Measurements from ENCODE around the gene NOXA1. TPM values are rescaled to one million over a fixed set of nuclear protein-coding genes. Genes with fewer than 3 reads are reported as not detected.

Gene NOXA1
- total and polyA plus RNA-seq, 8 donors = 6.6 to 45.5 (median 12.6) TPM

DNA sequence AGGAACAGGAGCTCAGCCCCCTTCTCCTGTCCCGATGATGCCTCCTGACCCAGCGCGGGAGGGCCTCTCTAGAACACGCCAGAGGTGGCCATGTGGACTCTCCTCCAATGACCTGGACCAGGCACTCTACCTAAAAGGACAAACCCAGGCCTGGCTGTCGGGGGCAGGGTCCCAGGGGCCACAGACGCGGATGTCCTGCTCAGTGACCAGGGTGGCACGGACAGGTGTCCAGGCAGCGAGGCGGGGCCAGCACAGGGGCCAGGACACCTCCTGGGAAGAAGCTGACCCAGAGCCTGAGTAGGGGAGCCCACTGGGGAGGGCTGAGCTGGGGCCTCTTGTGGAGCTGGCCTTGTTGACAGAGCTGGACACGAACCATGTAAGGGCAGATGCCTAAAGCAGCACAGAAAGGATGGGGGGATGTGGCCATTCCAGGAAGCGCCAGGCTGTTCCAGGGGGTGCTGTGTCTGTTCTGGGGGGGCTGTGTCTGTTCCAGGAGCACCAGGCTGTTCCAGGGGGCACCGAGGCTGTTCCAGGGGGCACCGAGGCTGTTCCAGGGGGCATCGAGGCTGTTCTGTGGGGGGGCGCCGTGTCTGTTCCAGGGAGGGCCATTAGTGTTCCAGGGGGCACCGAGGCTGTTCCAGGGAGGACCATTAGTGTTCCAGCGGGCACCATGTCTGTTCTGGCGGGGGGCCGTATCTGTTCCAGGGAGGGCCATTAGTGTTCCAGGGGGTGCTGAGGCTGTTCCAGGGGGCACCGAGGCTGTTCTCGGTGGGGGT is 30.8 kb upstream of the NOXA1 start:
- Histone ChIP-seq H3K4me3 (no peak overlapping the region), H3K27ac (no peak overlapping the region), H3K9me3 (no peaks in the 10 kb centered on the region), H3K4me1 (no peaks in the 10 kb centered on the region), H3K36me3 (no peaks in the 10 kb centered on the region), H3K27me3 (no peaks in the 10 kb centered on the region)
- FAIRE-seq = no peak
- no peak for ATAC-seq
- 94 to 96% methylated on average over 21 to 23 of the region's 23 CpGs for WGBS, 2 donors
- DNase-seq = peak in 1 of 6 donors; percentile 58
- intact Hi-C loops (cut with DNase I) = no loop called here
- TF ChIP-seq, protein P1, sequence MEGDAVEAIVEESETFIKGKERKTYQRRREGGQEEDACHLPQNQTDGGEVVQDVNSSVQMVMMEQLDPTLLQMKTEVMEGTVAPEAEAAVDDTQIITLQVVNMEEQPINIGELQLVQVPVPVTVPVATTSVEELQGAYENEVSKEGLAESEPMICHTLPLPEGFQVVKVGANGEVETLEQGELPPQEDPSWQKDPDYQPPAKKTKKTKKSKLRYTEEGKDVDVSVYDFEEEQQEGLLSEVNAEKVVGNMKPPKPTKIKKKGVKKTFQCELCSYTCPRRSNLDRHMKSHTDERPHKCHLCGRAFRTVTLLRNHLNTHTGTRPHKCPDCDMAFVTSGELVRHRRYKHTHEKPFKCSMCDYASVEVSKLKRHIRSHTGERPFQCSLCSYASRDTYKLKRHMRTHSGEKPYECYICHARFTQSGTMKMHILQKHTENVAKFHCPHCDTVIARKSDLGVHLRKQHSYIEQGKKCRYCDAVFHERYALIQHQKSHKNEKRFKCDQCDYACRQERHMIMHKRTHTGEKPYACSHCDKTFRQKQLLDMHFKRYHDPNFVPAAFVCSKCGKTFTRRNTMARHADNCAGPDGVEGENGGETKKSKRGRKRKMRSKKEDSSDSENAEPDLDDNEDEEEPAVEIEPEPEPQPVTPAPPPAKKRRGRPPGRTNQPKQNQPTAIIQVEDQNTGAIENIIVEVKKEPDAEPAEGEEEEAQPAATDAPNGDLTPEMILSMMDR (IDR thresholded peaks at IDR 0.05) = no peak

DNA sequence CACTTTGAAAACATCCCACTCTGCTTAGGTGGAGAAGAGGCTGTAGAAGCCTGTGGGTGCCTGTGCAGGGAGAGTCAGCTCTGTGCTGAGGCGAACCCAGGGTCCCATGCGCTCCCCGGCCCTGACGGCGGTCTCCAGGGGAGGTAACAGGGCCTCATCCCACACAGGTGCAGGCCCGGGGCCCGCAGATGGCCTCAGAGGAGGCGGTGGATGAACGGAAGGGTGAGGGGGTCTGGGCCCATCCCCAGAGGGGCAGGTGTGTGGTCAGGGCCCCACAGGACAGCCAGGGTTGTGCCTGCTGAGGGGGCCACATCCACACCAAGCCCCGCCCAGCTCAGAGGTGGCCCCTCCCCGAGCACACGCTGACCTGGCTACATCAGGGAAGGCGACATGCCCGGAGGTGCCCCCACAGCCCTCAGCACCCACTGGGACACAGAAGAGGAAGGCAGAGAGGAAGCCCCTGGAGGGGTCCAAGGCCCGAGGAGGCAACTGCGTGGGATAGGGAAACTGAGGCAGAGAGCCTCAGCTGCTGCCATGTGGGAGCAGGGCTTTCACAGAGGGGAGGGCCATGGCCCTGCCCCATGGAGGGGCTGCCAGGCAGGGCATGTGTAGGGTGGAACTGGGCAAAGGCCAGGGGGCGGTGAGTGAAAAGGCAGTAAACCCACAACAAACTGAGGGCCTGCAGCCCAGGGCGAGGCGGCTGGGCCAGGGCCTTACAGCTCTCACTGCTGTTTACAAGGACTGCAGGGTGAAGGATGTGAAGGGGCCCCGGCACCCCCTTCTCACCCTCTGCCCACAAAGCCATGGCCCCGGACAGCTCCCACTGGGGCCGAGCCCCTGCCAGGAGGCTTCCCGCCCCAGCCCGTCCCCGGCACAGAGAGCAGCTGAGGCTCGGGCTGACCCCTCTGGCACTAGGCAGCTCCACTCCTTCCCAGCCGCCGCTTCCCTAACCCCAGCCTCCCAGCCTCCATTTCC is 29.7 kb upstream of the NOXA1 start:
- 93 to 97% methylated on average over 24 to 28 of the region's 28 CpGs for WGBS, 2 donors
- no peak for FAIRE-seq

DNA sequence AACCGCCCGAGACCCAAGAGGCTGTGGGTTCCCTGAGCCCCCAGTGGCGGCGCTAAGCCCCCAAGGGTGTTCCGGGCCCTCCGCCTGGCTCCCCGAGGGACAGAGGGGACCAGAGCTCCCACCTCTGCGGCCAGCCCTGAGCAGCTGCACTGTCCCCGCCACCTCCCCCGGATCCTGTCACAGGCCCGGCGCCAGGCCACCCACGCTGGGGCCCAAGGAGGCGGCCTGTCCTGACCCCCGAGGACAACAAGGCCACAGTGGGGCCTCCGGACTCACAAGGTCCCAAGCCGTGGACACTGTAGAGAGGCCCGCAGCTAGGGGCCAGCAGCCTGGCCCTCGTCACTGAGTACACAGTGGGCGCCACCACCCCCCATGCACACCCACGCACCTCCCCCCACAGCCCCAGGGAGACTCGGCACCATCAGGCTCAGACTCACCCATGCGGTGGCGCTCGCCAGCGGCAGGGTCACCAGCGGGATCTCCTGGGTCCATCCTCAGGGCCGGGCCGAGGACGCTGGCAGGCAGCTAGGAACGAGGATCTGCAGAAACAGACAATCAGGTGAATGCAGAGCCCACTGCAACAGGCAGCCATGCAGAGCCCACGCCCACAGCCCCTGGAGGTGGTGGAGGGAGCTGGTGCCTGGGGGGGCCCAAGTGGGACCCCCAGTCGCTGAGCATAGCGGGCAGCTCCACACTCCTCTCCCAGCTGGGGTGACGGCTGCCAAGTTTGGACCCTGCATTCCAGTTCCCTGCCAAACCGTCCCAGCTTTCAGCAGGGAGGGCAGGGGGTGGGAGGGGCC is 28.1 kb upstream of the NOXA1 start:
- DNase-seq (peak in 2 of 6 donors; percentile 35 to 72), FAIRE-seq (no peak), ATAC-seq (no peak)
- H3K27me3 ChIP-seq = no peaks in the 10 kb centered on the region
- TF ChIP-seq, protein P1 (IDR thresholded peaks at IDR 0.05) = no peak
- H3K36me3 ChIP-seq = no peaks in the 10 kb centered on the region
- no peaks in the 10 kb centered on the region for H3K4me1 ChIP-seq
- H3K4me3 ChIP-seq = no peak overlapping the region
- intact Hi-C loops (cut with DNase I) = no loop called here
- 92 to 93% methylated on average over 36 of the region's 36 CpGs for WGBS, 2 donors
- no peak overlapping the region for H3K27ac ChIP-seq
- H3K9me3 ChIP-seq = no peaks in the 10 kb centered on the region

More for the DNA sequence above, 29.7 kb upstream of the NOXA1 start:
- H3K27ac ChIP-seq = no peak overlapping the region
- TF ChIP-seq, protein P1 (IDR thresholded peaks at IDR 0.05) = no peak
- DNase-seq (peak in 2 of 6 donors; percentile 30 to 70), ATAC-seq (no peak)
- H3K36me3 ChIP-seq = no peaks in the 10 kb centered on the region
- H3K9me3 ChIP-seq = no peaks in the 10 kb centered on the region
- no peaks in the 10 kb centered on the region for H3K4me1 ChIP-seq
- H3K4me3 ChIP-seq = no peak overlapping the region
- no peaks in the 10 kb centered on the region for H3K27me3 ChIP-seq
- intact Hi-C loops (cut with DNase I) = no loop called here

DNA sequence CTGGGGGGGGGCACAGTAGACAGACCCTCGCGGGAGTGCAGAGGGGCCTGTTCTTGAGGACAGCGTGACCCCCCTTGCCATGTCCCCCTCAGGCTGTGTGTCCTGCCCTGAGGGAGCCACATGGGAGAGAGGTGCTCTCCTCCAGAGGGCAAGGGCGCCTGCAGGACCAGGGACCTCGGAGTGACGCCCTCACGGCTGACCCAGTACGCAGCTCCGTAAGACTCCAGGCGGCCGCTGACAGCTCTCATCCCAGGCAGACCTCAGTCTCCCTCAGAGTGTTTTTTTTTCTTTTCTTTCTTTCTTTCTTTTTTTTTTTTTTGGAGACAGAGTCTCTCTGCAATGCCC is 27.6 kb upstream of the NOXA1 start:
- H3K36me3 ChIP-seq = no peaks in the 10 kb centered on the region
- 91 to 93% methylated on average over 11 of the region's 11 CpGs for WGBS, 2 donors
- H3K4me3 ChIP-seq = no peak overlapping the region
- intact Hi-C loops (cut with DNase I) = no loop called here
- no peak for FAIRE-seq
- TF ChIP-seq, protein P1 (IDR thresholded peaks at IDR 0.05) = no peak
- no peak for ATAC-seq
- DNase-seq = no peak
- H3K27me3 ChIP-seq = no peaks in the 10 kb centered on the region
- no peaks in the 10 kb centered on the region for H3K9me3 ChIP-seq
- no peak overlapping the region for H3K27ac ChIP-seq
- no peaks in the 10 kb centered on the region for H3K4me1 ChIP-seq

All from pancreas (tissue), 10 donors.